HFF-Myc (cell line): ENCODE measurements around the gene PRICKLE1.

Experiments
- DNase-seq: peaks from one replicate; pipeline ENCODE4 v3.0.0-alpha.2; 2011; ENCODE audit warnings: low read depth; ENCODE audit errors: extremely low read depth
- H3K4me3 ChIP-seq: replicated peaks from 2 replicates; pipeline ENCODE4 v1.5.1; 2011; ENCODE audit warnings: low read depth, mild to moderate bottlenecking, control low read depth, low read length
- CTCF ChIP-seq: IDR thresholded peaks from 2 replicates; pipeline ENCODE4 v1.5.1; 2012; ENCODE audit warnings: mild to moderate bottlenecking, low read depth, low read length, control low read depth; ENCODE audit errors: missing control alignments

The PRICKLE1 gene

GRCh38 chr12:42585154-42585840 lies 4.2 kb downstream of the PRICKLE1 start:
- TF ChIP-seq CTCF = no peak
- DNase-seq = no peak
- H3K4me3 ChIP-seq = no peak overlapping the region

- DNase-seq = no peak
- H3K4me3 ChIP-seq = no peak overlapping the region
Observed at GRCh38 chr12:42584651-42585111, 4.9 kb downstream of the PRICKLE1 start.

GRCh38 chr12:42583016-42583415 lies 6.5 kb downstream of the PRICKLE1 start:
- no peak for TF ChIP-seq CTCF
- no peak for DNase-seq
- H3K4me3 ChIP-seq = no peak overlapping the region

More at GRCh38 chr12:42584651-42585111, 4.9 kb downstream of the PRICKLE1 start:
- no peak for TF ChIP-seq CTCF

GRCh38 chr12:42582498-42582897 lies 7.0 kb downstream of the PRICKLE1 start:
- no peak for DNase-seq
- no peak for TF ChIP-seq CTCF
- H3K4me3 ChIP-seq = no peak overlapping the region

GRCh38 chr12:42582050-42582449 lies 7.5 kb downstream of the PRICKLE1 start:
- no peak for DNase-seq
- H3K4me3 ChIP-seq = no peak overlapping the region
- no peak for TF ChIP-seq CTCF

GRCh38 chr12:42576374-42576773 lies 13.2 kb downstream of the PRICKLE1 start:
- no peak for TF ChIP-seq CTCF
- DNase-seq = no peak
- H3K4me3 ChIP-seq = no peak overlapping the region

GRCh38 chr12:42575717-42576116 lies 13.8 kb downstream of the PRICKLE1 start:
- TF ChIP-seq CTCF = no peak
- H3K4me3 ChIP-seq = no peak overlapping the region
- no peak for DNase-seq
